Activated naive CD4-positive, alpha-beta T cell treated with Interleukin-2 at 50 U/mL for 16 hours (primary cell): ENCODE results near the gene ADCY10.
"Not testable (repeated sequence)": the region's sequence is repeated elsewhere in the genome, so short reads cannot be mapped to it uniquely, and the experiment has no call there.

Experiments
- DNase-seq: peaks from one replicate; pipeline ENCODE4 v3.0.0-alpha.2; 2020

ADCY10 gene

DNA sequence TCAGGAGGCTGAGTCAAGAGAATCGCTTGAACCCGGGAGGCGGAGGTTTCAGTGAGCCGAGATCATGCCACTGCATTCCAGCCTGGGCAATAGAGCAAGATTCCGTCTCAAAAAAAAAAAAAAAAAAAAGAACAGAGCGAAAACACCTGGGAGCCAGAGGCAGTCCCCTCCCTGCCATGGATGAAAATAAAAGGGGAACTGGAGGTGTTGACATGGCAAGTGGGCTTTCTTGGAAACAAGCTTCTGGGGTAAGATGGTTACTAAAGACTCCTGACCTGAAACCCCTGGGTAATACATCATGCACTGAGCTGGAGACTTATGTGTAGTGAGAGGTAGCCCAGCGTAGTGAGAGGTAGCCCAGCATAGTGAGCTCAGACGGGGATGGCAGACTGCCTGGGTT, 31.6 kb downstream of the ADCY10 start:
- DNase-seq, result no peak

DNA sequence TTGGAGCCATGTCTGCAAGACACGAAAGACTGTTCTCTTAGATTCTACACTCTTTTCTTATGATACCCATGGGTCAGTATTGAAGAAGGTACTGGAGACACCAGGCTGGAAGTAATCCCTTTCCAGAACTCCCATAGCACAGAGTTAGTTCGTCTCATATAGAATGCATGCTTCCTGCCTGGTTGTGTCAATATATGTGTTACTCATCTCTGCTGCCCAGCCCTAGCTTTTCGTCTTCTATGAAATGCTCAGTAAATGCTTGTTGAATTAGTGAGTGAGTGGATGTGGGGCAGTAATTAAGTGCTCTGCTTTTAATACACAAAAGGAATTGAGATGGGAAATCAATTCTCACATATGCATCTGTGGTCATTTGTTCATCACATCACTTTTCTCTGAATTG, 32.1 kb downstream of the ADCY10 start:
- no peak for DNase-seq

DNA sequence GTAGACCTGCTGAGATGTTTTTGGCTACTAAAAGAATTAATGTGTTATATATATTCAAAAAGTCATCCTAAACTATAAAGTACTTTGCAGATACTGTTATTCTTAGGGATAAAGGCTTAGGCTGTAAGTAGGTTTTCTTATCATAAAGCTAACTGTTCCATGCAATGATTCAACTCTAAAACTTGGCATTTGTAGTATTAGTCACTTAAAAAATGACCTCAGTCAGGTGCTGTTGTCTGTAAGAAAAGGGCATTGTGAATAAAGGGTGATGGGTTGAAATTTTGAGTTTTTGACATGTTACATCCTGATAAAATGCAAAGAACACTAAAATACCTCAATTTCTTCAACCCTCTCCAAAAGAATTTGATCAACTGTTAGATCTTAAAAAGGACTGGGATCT, 32.9 kb downstream of the ADCY10 start:
- DNase-seq, result no peak

DNA sequence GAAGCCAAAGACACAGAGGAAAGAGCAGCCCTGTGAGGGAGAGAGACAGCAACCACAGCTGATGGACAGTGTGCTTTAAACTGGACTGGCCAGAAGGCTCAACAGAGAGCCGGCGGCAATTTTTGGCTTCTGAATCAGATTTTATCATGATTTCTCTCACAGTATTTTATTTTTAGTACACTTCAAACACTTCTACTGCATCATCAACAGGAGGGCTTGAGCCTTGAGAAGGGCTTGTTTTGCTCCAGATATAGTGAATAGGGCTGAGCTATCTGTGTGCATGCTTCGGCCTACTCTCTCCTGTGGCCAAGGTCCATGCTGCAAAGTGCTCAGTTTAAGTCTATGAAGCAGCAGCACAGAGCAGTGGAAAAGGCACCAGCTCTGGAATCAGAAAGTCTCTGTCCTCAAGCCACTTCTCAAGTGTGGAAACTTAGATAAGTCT, 33.3 kb downstream of the ADCY10 start:
- no peak for DNase-seq

DNA sequence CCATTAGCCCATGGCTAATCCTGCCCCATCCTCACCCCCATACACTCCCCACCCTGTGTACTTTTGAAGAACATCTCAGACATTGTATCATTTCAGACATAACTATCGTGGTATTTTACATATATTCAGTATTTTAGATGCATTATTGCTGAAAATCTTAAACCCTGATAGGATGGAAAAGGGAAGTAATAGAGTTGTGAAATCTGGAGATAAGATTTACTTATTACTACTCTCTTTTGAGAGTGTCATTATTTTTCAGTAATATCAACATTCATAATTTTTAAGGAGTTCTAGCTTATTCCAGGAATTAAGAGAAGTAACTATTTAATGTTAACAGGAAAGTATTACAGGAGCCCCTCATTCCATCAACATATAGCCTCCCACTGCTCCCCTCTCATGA, 34.4 kb downstream of the ADCY10 start:
- no peak for DNase-seq

DNA sequence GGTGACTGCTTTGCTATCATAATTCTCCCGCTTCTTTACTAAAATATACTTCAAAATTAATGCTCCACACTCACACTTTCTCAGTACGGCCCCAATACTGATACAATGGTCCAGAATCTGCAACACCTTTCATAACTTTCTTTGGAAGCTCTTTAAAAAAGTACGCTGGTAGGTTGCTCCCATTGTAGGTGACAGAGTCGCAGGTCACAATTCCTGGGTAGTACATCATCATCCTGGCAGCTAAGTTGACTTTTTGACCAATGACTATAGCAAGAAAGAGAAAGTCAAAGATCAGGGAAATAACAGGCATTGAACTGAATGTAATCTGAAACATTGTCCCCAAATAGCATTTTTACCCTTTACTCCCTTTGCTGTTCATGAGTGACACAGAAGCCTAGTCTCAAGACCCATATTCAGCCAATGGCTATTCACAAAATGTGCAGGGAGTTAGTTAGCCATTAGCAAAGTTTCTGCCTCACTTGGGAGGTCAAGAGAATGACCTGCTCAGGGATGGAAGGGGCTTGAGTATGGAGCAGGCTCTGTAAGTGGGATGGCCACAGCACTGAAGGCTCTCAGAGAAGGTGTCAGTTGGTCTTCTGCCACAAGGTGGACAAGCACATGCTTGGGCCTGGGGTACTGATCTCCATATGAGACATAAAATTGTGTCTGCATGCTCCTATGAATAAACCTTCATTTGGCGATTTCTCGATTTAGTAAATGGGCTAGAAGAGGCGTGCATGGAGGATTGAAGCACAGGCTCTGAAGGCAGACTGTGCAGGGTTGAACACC, 35.4 kb downstream of the ADCY10 start:
- no peak for DNase-seq

DNA sequence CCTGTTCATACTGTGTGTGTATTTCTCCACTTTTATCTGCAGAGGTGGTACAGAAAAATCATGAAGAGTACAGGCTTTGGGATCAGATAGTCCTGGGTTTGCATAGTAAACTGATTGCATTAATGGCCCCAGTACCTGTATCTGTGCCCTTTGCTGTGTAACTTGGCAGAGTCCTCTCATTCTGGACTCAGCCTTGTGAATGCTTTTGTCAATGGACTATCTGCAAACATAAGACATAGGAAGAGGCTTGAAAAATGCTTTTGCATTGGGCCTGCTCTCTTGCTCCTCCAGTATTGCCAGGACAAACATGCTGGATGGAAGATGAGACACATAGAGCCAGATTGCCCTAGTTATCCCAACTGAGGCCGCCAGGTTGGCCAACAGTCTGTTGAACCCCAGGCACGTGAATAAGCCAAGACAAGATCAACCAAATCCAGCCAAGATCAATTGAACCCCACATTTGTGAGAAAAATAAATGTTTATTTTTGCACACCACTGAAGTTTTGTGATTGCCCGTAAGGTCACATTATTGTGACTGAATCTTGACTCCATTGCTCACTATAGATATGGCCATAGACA, 37.2 kb downstream of the ADCY10 start:
- no peak for DNase-seq

DNA sequence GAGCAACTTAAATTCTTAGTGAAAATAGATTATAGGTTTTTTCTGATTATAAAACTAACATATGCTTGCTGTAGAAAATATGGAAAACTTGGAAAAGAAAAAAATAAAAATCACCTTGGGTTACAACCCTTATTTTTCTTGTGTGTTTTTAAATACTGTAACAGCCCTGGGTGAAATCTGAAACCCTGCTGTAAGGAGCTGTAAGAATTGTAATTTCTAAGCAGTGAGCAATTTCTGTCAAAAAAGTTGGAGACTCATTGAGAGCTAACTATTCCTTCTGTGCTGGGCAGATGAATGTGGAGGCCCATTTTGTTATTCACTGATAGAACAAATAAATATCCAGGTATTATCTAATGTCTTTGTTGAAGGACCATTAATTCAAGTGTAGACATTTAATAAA, 42.6 kb downstream of the ADCY10 start:
- no peak for DNase-seq

DNA sequence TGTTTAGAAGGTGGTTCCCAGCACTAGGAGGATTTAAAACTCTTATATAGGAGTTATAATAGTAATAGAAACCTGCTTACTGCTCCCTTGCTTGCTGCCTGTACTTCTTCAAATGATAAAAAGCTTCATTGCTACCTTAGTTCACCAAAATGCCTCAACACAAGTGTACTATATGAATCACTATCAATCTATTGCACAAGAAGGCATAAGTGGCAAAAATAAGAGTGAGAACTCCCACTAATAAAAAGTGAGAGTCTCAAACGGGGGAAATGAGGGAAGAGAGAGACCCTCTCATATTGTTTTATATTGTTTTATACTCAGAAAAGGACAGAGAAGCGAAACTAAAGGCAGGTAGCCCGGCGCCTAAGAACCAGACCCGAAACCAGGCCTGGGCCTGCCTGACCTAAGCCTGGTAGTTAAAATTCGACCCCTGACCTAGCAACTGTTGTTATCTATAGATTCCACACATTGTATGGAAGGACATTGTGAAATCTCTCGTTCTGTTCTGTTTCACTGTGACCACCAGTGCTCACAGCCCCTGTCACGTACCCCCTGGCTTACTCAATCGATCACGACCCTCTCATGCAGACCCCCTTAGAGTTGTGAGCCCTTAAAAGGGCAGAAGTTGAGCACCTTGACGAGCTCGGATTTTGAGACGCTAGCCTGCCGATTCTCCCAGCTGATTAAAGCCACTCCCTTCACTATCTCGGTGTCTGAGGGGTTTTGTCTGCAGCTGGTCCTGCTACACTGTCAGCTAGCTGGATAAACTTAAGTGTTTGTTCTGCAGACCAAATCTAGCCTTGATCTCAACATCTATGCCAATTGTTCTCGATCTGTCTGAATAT, 44.6 kb downstream of the ADCY10 start:
- not testable (repeated sequence) for DNase-seq

DNA sequence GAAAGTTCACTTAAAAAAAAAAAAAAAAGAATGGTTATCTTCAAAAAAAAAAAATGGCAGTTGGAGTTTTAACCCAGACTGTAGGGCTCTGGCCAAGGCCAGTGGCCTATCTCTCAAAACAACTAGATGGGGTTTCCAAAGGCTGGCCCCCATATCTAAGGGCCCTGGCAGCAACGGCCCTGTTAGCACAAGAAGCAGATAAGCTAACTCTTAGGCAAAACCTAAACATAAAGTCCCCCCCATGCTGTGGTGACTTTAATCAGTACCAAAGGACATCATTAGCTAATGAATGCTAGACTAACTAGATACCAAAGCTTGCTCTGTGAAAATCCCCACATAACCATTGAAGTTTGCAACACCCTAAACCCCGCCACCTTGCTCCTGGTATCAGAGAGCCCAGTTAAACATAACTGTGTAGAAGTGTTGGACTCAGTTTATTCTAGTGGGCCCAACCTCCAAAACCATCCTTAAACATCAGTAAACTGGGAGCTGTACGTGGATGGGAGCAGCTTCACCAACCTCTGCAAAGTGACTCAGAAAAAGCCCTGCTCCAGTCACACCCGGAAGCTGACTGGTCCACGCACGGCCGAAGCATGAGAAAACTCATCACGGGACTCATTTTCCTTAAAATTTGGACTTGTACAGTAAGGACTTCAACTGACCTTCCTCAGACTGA, 47.1 kb downstream of the ADCY10 start:
- DNase-seq, result not testable (repeated sequence)

DNA sequence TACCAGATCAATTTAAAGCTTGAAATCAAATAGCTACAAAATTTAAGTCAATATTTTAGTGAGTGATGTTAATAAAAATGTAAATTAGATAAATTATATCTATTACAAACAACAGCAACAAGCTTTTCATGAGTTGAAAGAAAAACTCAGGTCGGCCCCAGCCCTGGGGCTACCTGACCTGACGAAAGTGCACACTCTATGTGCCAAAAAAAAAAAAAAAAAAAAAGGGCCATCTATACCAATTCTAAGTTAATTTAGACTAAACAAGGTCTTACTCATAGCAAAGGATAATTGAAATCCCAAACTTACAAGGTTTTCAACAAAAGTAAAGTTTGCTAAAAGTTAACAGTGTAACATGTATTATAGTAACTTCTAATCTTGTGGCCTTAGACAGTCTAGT, 47.6 kb downstream of the ADCY10 start:
- DNase-seq, result not testable (repeated sequence)

DNA sequence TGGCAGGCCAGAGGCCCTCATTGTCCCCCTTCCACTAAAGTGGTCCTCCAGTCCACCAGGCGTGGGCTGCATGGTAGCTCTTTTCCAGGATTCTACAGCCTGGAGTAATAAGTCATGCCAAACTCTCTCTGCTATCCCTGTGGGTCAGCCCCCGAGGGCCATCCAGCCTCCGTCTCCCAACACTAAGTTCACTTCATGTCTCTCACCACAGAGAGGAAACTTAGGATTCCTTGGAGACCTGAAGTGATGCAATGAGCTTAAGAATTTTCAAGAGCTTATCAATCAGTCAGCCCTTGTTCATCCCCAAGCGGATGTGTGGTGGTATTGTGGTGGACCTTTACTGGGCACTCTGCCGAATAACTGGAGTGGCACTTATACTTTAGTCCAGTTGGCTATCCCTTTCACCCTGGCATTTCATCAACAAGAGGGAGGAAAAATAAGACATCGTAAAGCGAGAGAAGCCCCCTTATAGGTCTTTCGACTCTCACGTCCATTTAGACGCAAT, 48.1 kb downstream of the ADCY10 start:
- DNase-seq, result not testable (repeated sequence)

DNA sequence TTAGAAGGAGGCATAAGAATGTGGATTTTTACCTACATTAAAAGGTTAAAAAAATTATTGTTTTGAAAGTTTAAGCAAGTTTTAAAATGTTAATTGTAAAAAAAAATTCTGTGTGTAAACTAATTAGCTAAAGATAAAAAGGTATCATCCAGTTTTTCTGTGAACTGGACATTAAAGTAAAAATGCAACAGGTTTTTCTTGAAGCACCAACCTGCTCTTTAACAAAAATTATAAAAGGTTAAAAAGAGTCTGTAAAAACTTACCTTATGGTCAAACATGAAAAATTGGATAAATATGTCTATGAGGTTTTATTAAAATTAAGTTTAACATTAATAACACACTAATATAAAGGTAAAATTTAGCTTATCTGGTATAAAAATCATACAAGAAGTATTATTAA, 48.7 kb downstream of the ADCY10 start:
- not testable (repeated sequence) for DNase-seq

DNA sequence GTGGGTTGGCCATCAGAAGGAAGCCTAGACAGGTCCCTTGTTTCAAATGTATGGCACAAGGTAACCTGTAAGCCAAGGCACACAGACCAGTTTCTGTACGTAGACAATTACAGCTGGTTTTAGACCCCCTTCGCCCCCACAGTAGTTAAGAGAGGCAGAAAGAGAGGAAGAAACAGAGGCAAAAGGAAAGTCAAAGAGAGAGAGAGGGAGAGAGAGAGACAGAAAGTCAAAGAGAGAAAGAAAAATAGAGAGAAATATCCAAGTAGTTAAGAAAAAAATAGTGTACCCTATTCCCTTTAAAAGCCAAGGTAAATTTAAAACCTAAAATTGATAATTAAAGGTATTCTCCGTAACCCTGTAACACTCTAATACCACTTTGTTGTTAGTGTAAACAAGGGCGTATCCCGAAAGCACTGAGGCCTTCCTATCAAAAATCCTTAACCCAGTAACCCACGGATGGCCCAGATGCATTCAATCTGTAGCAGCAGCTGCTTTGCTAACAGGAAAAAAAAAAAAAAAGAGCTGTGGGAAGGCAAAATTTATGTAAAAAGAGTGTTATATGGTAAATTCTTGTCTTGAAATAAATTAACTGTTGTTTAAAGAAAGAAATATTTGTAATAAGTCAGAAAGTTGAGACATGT, 49.4 kb downstream of the ADCY10 start:
- DNase-seq, result no peak

DNA sequence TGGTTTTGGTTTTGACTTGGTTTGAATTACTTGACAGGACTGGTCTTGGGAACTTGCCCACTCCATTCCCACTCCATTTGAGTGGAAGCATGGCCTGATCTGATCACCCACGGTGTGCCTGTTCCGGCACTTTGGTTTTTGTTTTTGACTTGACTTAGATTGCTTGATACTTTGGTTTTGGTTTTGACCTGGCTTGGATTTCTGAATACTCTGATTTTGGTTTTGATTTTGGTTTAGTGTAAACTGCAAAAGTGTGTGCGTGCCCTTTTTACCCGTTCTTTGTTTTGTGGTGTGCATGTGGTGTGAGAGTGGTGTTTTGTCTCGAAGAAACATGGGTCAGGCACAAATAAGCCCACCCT, 50.0 kb downstream of the ADCY10 start:
- no peak for DNase-seq

DNA sequence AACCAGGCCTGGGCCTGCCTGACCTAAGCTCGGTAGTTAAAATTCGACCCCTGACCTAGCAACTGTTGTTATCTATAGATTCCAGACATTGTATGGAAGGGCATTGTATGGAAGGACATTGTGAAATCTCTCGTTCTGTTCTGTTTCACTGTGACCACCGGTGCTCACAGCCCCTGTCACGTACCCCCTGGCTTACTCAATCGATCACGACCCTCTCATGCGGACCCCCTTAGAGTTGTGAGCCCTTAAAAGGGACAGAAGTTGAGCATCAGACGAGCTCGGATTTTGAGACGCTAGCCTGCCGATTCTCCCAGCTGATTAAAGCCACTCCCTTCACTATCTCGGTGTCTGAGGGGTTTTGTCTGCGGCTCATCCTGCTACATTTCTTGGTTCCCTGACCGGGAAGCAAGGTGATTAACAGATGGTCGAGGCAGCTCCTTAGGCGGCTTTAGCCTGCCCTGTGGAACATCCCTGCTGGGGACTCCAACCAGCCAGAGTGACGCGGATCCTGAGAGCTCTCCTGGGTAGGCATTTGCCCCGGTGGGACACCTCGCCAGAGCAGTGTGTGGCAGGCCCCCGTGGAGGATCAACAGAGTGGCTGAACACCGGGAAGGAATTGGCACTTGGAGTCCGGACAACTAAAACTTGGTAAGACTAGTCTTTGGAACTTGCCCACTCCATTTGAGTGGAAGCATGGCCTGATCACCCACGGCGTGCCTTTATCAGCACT, 50.6 kb downstream of the ADCY10 start:
- DNase-seq, result not testable (repeated sequence)

DNA sequence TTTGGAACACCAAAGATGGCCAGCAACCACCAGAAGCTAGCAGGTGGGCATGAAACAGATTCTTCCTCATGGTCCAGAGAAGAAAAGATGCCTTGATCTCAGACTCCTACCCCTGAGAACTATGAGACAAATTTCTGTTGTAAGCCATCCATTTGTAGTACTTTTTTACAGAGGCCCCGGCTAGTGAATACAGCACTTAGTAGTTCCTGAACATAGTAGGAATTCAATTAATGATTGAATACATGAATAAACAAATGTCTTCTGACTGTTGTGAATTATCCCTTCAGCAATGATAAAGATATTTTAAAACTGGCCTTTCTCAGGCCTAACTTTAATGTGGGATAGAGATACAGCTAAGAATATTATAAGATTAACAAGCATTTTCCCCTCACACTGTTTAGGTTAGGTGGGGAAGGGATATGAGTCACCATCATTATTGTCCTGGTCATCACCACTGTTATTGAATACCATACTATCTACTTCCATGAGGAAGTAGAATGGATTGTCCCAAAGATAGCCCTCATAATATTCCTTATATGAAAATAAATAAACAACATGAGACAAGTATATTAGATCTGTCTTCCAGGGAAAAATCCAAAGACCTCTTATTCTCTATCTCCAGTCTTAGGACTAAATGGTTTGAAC, 51.4 kb downstream of the ADCY10 start:
- no peak for DNase-seq

DNA sequence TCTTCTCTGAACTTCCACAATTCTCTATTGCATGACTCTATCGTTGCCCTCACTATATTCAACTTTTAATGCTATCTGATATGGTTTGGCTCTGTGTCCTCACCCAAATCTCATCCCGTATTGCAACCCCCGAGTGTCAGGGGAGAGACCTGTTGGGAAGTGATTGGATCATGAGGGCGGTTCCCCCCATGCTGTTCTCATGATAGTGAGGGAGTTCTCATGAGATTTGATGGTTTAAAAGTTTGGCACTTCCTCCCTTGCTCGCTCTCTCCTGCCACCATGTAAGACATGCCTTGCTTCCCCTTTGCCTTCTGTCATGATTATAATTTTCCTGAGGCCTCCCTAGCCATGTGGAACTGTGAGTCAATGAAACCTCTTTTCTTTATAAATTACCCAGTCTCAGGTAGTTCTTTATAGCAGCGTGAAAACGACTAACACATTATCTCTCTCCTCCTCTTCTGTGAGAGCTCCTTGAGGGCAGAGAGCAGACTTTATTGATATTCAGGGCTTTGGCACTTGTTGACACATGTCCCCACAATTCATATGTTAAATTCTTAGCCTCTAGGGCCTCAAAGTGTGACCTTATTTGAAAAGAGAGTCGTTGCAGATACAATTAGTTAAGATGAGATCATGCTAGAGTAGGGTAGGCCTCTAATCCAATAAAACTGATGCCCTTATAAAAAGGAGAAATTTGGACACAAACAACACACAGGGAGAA, 52.1 kb downstream of the ADCY10 start:
- no peak for DNase-seq

DNA sequence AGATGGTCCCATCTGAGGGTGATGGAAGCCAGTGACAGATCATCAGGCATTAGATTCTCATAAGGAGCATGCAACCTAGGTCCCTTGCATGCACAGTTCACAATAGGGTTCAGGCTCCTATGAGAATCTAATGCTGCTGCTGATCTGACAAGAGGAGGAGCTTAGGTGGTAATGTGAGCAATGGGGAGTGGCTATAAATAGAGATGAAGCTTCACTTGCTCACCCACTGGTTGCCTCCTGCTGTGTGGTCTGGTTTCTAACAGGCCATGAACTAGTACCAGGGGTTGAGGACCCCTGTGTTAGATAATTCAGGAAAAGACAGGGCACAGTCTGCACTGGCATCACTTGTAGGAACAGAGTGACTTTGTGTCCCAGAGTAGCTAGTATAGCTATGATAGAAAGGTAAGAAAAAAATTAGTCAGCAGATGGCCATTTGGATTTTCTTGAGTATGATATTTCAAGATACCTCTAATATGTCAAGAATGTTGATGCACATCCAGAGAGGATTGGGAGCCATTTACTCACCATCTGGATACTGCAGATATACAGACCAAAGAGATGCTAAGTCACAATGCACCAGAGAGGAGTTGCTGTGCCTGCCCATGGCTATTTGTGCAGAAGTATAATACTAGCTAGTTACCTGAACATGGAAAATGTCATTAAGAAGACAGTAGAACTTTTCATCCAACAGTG, 53.6 kb downstream of the ADCY10 start:
- no peak for DNase-seq
